HepG2 (cell line): ENCODE data around the gene MFSD2A. TPM values are rescaled to one million over a fixed set of nuclear protein-coding genes. Genes with fewer than 3 reads are reported as not detected.

ENCODE experiments used
- ATF3 ChIP-seq: sonication (generic); formaldehyde crosslinking; IDR thresholded peaks from 2 replicates; pipeline ENCODE4 v1.4.0; 2020; ENCODE audit warnings: missing genetic modification reagents
- CEBPB ChIP-seq: IDR thresholded peaks from 2 replicates; pipeline ENCODE4 v1.6.1; 2011; ENCODE audit warnings: low read depth, low read length, improper control_type of control experiment, borderline replicate concordance
- CEBPG ChIP-seq: IDR thresholded peaks from 2 replicates; pipeline ENCODE4 v1.6.1; 2016
- CREB3 ChIP-seq: sonication (generic); formaldehyde crosslinking; IDR thresholded peaks from 2 replicates; pipeline ENCODE4 v1.5.0; 2020; ENCODE audit warnings: missing genetic modification reagents
- FOXA3 ChIP-seq: IDR thresholded peaks from 2 replicates; pipeline ENCODE4 v1.6.1; 2016; ENCODE audit warnings: missing genetic modification reagents, missing compliant biosample characterization
- GFI1 ChIP-seq: sonication (generic); formaldehyde crosslinking; IDR thresholded peaks from 2 replicates; pipeline ENCODE4 v1.5.0; 2020; ENCODE audit warnings: missing genetic modification reagents, mild to moderate bottlenecking, borderline replicate concordance
- HMG20A ChIP-seq: IDR thresholded peaks from 2 replicates; pipeline ENCODE4 v1.6.1; 2016; ENCODE audit warnings: borderline replicate concordance
- MEIS1 ChIP-seq: sonication (generic); formaldehyde crosslinking; IDR thresholded peaks from 2 replicates; pipeline ENCODE4 v1.9.0; 2021; ENCODE audit warnings: mild to moderate bottlenecking, missing genetic modification reagents, moderate library complexity, borderline replicate concordance
- NFKB2 ChIP-seq: sonication (generic); formaldehyde crosslinking; IDR thresholded peaks from 2 replicates; pipeline ENCODE4 v1.4.0; 2020; ENCODE audit warnings: missing genetic modification reagents, borderline replicate concordance
- NR2F1 ChIP-seq, 2 experiments: fragments of 450-650 bp in 1 of 2; formaldehyde crosslinking in 1 of 2; IDR thresholded peaks; 2 replicates each; pipeline versions ENCODE4 v1.5.0 to v1.6.1; 2016 to 2020; ENCODE audit warnings: mild to moderate bottlenecking in 1 of 2, missing compliant biosample characterization in 1 of 2, missing genetic modification reagents in 1 of 2, moderate library complexity in 1 of 2
- PAX8 ChIP-seq: sonication (generic); formaldehyde crosslinking; IDR thresholded peaks from 2 replicates; pipeline ENCODE4 v1.8.0; 2022; ENCODE audit warnings: mild to moderate bottlenecking, missing genetic modification reagents, borderline replicate concordance
- RFX5 ChIP-seq: IDR thresholded peaks from 2 replicates; pipeline ENCODE4 v1.6.1; 2011; ENCODE audit warnings: low read depth, low read length, improper control_type of control experiment
- SATB2 ChIP-seq: sonication (generic); formaldehyde crosslinking; IDR thresholded peaks from 2 replicates; pipeline ENCODE4 v1.5.0; 2020; ENCODE audit warnings: missing genetic modification reagents
- SOX13 ChIP-seq, 3 experiments: fragments of 450-650 bp in 1 of 3; sonication (generic) in 1 of 3; formaldehyde crosslinking in 1 of 3; IDR thresholded peaks in 2 of 3; conservative IDR thresholded peaks in 1 of 3; 2 replicates each; pipeline versions ENCODE4 v1.5.0 to v1.6.1; 2016 to 2020; ENCODE audit warnings: antibody characterized with exemption in 1 of 3, mild to moderate bottlenecking in 1 of 3, missing compliant biosample characterization in 1 of 3, missing genetic modification reagents in 1 of 3, moderate library complexity in 1 of 3
- SOX5 ChIP-seq: IDR thresholded peaks from 2 replicates; pipeline ENCODE4 v1.6.1; 2016; ENCODE audit warnings: borderline replicate concordance
- ZBTB10 ChIP-seq: sonication (generic); formaldehyde crosslinking; IDR thresholded peaks from 2 replicates; pipeline ENCODE4 v1.4.0; 2020; ENCODE audit warnings: missing genetic modification reagents, borderline replicate concordance
- ZBTB42 ChIP-seq: sonication (generic); formaldehyde crosslinking; IDR thresholded peaks from 2 replicates; pipeline ENCODE4 v1.5.0; 2020; ENCODE audit warnings: mild to moderate bottlenecking, missing genetic modification reagents
- ZBTB7A ChIP-seq: sonication (generic); formaldehyde crosslinking; IDR thresholded peaks from 2 replicates; pipeline ENCODE4 v1.8.0; 2022; ENCODE audit warnings: mild to moderate bottlenecking, missing genetic modification reagents
- ZNF292 ChIP-seq: sonication (generic); formaldehyde crosslinking; IDR thresholded peaks from 2 replicates; pipeline ENCODE4 v1.8.1; 2022; ENCODE audit warnings: mild to moderate bottlenecking, low read depth, missing genetic modification reagents, borderline replicate concordance
- ZNF629 ChIP-seq: sonication (generic); formaldehyde crosslinking; conservative IDR thresholded peaks from 2 replicates; pipeline ENCODE4 v1.5.0; 2020; ENCODE audit warnings: missing genetic modification reagents
- ZNF749 ChIP-seq: sonication (generic); formaldehyde crosslinking; IDR thresholded peaks from 2 replicates; pipeline ENCODE4 v1.8.0; 2022; ENCODE audit warnings: mild to moderate bottlenecking, missing genetic modification reagents, moderate library complexity, borderline replicate concordance
- ZNF792 ChIP-seq: IDR thresholded peaks from 2 replicates; pipeline ENCODE4 v1.6.1; 2016
- polyA plus RNA-seq, 8 experiments: library from polyadenylated mRNA; depleted of rRNA in 3 of 8; stranded (reverse) in 7 of 8; unstranded in 1 of 8; fragments of >200 nt; fragmentation: Illumina TruSeq in 4 of 8; extraction: Trizol in 4 of 8; gene quantifications; 2 replicates each; pipeline versions ENCODE4 v1.2.1 to v1.2.3, GENCODE V29; 2011 to 2016; ENCODE audit warnings: low read depth in 4 of 8, missing spikeins in 1 of 8, mixed read lengths in 1 of 8; ENCODE audit not compliant: insufficient read depth in 1 of 8
- total RNA-seq, 5 experiments: library from RNA; depleted of rRNA; stranded (reverse); fragments of >200 nt; fragmentation: Illumina TruSeq; extraction: Trizol; gene quantifications; 2 replicates each; pipeline ENCODE4 v1.2.3, GENCODE V29; 2016; ENCODE audit warnings: low read depth in 1 of 5

Gene MFSD2A
- total and polyA plus RNA-seq, 2 of the 13 experiments (the other 11 are each of a cell fraction or from before 2014, with no cell fraction given): 0.08 TPM; not detected in 1

- TF ChIP-seq ZBTB10 (no peak), PAX8 (CRISPR knock-in tag) (no peak), ZNF749 (CRISPR knock-in tag) (no peak), ZNF629 (peak; percentile 30; the same call in 1 of the 2 replicates), ZBTB7A (CRISPR knock-in tag) (0 out of 2 replicates have a peak, but pooled peaks have one; percentile 51), SOX13 (IDR thresholded peaks at IDR 0.05) (no peak), SOX13 (CRISPR knock-in tag; conservative IDR thresholded peaks at IDR 0.05 in 1 of 2, IDR thresholded peaks at IDR 0.05 in 1 of 2) (0 out of 4 replicates have a peak, but pooled peaks of 1 of the 2 experiments have one; percentile 33), NFKB2 (CRISPR knock-in tag) (no peak), GFI1 (CRISPR knock-in tag) (no peak), CREB3 (CRISPR knock-in tag) (no peak), MEIS1 (CRISPR knock-in tag) (peak; percentile 57; the same call in 1 of the 2 replicates), FOXA3 (peak; percentile 61; the same call in 1 of the 2 replicates), CEBPB (peak; percentile 99), ATF3 (peak; percentile 57), ZBTB42 (CRISPR knock-in tag) (no peak), NR2F1 (CRISPR knock-in tag; IDR thresholded peaks at IDR 0.05) (0 out of 4 replicates have a peak, but pooled peaks of 1 of the 2 experiments have one; percentile 5), RFX5 (no peak), SOX5 (CRISPR knock-in tag) (peak; percentile 49; the same call in 1 of the 2 replicates), ZNF792 (no peak), HMG20A (peak; percentile 73), CEBPG (CRISPR knock-in tag) (peak; percentile 91), ZNF292 (no peak), SATB2 (no peak)
Measured at GRCh38 chr1:39933956-39934941, 20.7 kb upstream of the MFSD2A start (continued).
